ENCODE results near the gene COL11A2. TPM values are rescaled to one million over a fixed set of nuclear protein-coding genes. Genes with fewer than 3 reads are reported as not detected.

COL11A2 gene
- polyA plus RNA-seq, 1 donor from 2014 or later: 9.8 TPM

- Histone ChIP-seq H3K79me2 (replicated peaks; ENCODE audit: insufficient read depth, low read length) (peaks cover 2% of the 10 kb centered on the region), H3K9me3 (ENCODE audit: low read length) (peaks cover 11% of the 10 kb centered on the region), H3K27ac (ENCODE audit: low read length) (no peak overlapping the region), H2AFZ (ENCODE audit: low read depth, low read length) (no peak overlapping the region), H3K4me3 (ENCODE audit: low read length) (no peak overlapping the region), H3K36me3 (ENCODE audit: insufficient read depth, low read length) (no peaks in the 10 kb centered on the region), H3K9ac (ENCODE audit: low read length) (no peak overlapping the region), H3K4me2 (ENCODE audit: low read length) (no peak overlapping the region), H4K20me1 (ENCODE audit: insufficient read depth) (no peaks in the 10 kb centered on the region), H3K27me3 (ENCODE audit: insufficient read depth, low read depth, low read length) (no peaks in the 10 kb centered on the region), H3K9me2 (ENCODE audit: insufficient read depth, low read length) (no peaks in the 10 kb centered on the region), H3F3A (ENCODE audit: insufficient read depth, low read length, poor library complexity, severe bottlenecking) (no peaks in the 10 kb centered on the region)
- peak; percentile 37 for TF ChIP-seq RAD21 (conservative IDR thresholded peaks at IDR 0.05)
- TF ChIP-seq CTCF (IDR thresholded peaks at IDR 0.05; ENCODE audit: poor library complexity, severe bottlenecking): peak; percentile 46
- peak; percentile 43 for TF ChIP-seq SMC3 (conservative IDR thresholded peaks at IDR 0.05; ENCODE audit: poor library complexity)
- TF ChIP-seq REST (IDR thresholded peaks at IDR 0.05; ENCODE audit: borderline replicate concordance): no peak
- no peak for TF ChIP-seq MXI1 (conservative IDR thresholded peaks at IDR 0.05; ENCODE audit: poor library complexity, severe bottlenecking)
Measured at GRCh38 chr6:33123732-33124524, 68.3 kb downstream of the COL11A2 start.

GRCh38 chr6:33123181-33123580, 69.1 kb downstream of the COL11A2 start:
- no peak for TF ChIP-seq REST (IDR thresholded peaks at IDR 0.05; ENCODE audit: borderline replicate concordance)
- Histone ChIP-seq H4K20me1 (ENCODE audit: insufficient read depth) (no peaks in the 10 kb centered on the region), H3F3A (ENCODE audit: insufficient read depth, low read length, poor library complexity, severe bottlenecking) (no peaks in the 10 kb centered on the region), H3K9ac (ENCODE audit: low read length) (no peak overlapping the region), H3K36me3 (ENCODE audit: insufficient read depth, low read length) (no peaks in the 10 kb centered on the region), H3K27ac (ENCODE audit: low read length) (no peak overlapping the region), H3K9me2 (ENCODE audit: insufficient read depth, low read length) (no peaks in the 10 kb centered on the region), H3K4me2 (ENCODE audit: low read length) (no peak overlapping the region), H3K9me3 (ENCODE audit: low read length) (peaks cover 11% of the 10 kb centered on the region), H2AFZ (ENCODE audit: low read depth, low read length) (no peak overlapping the region), H3K27me3 (ENCODE audit: insufficient read depth, low read depth, low read length) (no peaks in the 10 kb centered on the region), H3K79me2 (replicated peaks; ENCODE audit: insufficient read depth, low read length) (peaks cover 4% of the 10 kb centered on the region), H3K4me3 (ENCODE audit: low read length) (no peak overlapping the region)
